Psoas muscle (tissue), 8 donors: ENCODE data around the gene FAM3D. TPM values are rescaled to one million over a fixed set of nuclear protein-coding genes. Genes with fewer than 3 reads are reported as not detected.
"Not testable (repeated sequence)": the region's sequence is repeated elsewhere in the genome, so short reads cannot be mapped to it uniquely, and the experiment has no call there.

Experiments used
- ATAC-seq, 4 donors: fragments of 200-7000 bp; cut with Tn5 transposase; one replicate each; pipeline ENCODE4 v1.9.1; 2020; ENCODE audit warnings: moderate library complexity in 3 of 4, mild to moderate bottlenecking in 2 of 4
- DNase-seq, 2 donors: peaks; one replicate each; pipeline ENCODE4 v3.0.0-alpha.2; 2020
- H3K27ac ChIP-seq: fragments of 200-600 bp; one replicate; pipeline ENCODE4 v1.8.0; 2022
- H3K27me3 ChIP-seq, 3 donors: fragments of 200-600 bp in 1 of 3; one replicate each; pipeline versions ENCODE4 v1.6.1 to v1.8.0; 2013 to 2022; ENCODE audit warnings: low read length in 2 of 3, mild to moderate bottlenecking in 2 of 3, moderate library complexity in 1 of 3; ENCODE audit not compliant: insufficient read depth in 3 of 3
- H3K36me3 ChIP-seq, 2 donors: fragments of 200-600 bp in 1 of 2; one replicate each; pipeline versions ENCODE4 v1.6.1 to v1.8.0; 2013 to 2022; ENCODE audit warnings: low read depth in 1 of 2, mild to moderate bottlenecking in 1 of 2, moderate library complexity in 1 of 2; ENCODE audit not compliant: insufficient read depth in 1 of 2
- H3K4me1 ChIP-seq: fragments of 200-600 bp; one replicate; pipeline ENCODE4 v1.8.0; 2022
- H3K4me3 ChIP-seq: fragments of 200-600 bp; one replicate; pipeline ENCODE4 v1.8.0; 2022; ENCODE audit warnings: mild to moderate bottlenecking
- H3K9me3 ChIP-seq: fragments of 200-600 bp; one replicate; pipeline ENCODE4 v1.8.0; 2022
- WGBS, 3 donors: extraction: QIAGEN DNeasy Blood & Tissue Kit; methylation state at CpG; one replicate each; pipeline versions ENCODE4 v1.1.6 to v1.1.7; 2013; 5-methylcytosine and 5-hydroxymethylcytosine counted together
- intact Hi-C, 2 donors: fragments of 100-400 bp; cut with DNase I; formaldehyde crosslinking; loops; one replicate each; pipeline versions ENCODE4 v1.11.0 to v1.14.2; 2022
- polyA plus RNA-seq, 3 donors: library from polyadenylated mRNA; stranded (reverse); fragments of 200-250 nt; gene quantifications; one replicate each; pipeline ENCODE4 v1.2.3, GENCODE V29; 2013
- total RNA-seq, 4 donors: library from RNA; stranded (reverse); fragmentation: NEBNext Ultra II Directional in 2 of 4; extraction: Animal tissue kit (Norgen Biotek cat#: 25700) in 2 of 4; gene quantifications; one replicate each; pipeline versions ENCODE4 v1.2.1 to v1.2.4, GENCODE V29; 2021 to 2023
- TF ChIP-seq, protein P1 (sequence below): fragments of 200-600 bp; IDR thresholded peaks from one replicate; pipeline ENCODE4 v1.8.0; 2022; ENCODE audit warnings: antibody characterized with exemption
- donor health status: healthy with polysubstance abuse.
- donor health status: DM: no; HTN: no; CAD: no; lungs with moderate emphysema.
- donor health status: Bipolar disorder and iron deficiency.
- donor health status: healthy.
- donor health status: DM: yes; HTN: yes; CAD: no.
- donor health status: DM: no; HTN: no; CAD: no.
- donor health status: DM: no; HTN: no; CAD: no.
- donor health status: DM: yes; HTN: yes; CAD: no.

The FAM3D gene
- total and polyA plus RNA-seq, 7 donors = 0.05 TPM; not detected in 6

DNA sequence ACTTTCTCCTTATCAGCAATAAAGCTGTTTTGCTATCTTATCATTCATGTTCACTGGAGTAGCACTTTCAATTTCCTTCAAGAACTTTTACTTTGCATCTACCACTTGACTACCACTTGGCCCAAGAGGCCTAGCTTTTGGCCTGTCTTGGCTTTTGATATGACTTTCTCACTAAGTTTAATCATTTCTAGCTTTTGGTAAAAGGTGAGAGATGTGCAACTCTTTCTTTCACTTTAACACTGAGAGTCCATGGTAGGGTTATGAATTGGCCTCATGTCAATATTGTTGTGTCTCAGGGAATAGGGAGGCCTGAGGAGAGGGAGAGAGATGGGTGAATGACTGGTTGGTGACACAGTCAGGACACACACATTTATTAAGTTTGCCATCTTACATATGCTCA, 31.0 kb upstream of the FAM3D start:
- DNase-seq (no peak), ATAC-seq (no peak)
- Histone ChIP-seq H3K4me1 (no peaks in the 10 kb centered on the region), H3K9me3 (no peaks in the 10 kb centered on the region), H3K27ac (no peak overlapping the region), H3K27me3 (no peaks in the 10 kb centered on the region), H3K36me3 (no peaks in the 10 kb centered on the region), H3K4me3 (no peak overlapping the region)
- intact Hi-C loops = no loop called here
- TF ChIP-seq, protein P1, sequence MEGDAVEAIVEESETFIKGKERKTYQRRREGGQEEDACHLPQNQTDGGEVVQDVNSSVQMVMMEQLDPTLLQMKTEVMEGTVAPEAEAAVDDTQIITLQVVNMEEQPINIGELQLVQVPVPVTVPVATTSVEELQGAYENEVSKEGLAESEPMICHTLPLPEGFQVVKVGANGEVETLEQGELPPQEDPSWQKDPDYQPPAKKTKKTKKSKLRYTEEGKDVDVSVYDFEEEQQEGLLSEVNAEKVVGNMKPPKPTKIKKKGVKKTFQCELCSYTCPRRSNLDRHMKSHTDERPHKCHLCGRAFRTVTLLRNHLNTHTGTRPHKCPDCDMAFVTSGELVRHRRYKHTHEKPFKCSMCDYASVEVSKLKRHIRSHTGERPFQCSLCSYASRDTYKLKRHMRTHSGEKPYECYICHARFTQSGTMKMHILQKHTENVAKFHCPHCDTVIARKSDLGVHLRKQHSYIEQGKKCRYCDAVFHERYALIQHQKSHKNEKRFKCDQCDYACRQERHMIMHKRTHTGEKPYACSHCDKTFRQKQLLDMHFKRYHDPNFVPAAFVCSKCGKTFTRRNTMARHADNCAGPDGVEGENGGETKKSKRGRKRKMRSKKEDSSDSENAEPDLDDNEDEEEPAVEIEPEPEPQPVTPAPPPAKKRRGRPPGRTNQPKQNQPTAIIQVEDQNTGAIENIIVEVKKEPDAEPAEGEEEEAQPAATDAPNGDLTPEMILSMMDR = no peak

DNA sequence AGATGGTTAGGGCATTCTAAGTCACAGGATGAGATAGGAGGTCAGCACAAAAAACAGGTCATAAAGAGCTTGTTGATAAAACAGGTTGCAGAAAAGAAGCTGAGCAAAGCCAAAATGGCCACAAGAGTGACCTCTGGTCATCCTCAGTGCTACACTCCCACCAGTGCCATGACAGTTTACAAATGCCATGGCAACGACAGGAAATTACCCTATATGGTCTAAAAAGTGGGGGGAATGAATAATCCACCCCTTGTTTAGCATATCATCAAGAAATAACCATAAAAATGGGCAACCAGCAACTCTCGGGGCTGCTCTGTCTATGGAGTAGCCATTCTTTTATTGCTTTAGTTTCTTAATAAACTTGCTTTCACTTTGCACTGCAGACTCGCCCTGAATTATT, 30.2 kb upstream of the FAM3D start:
- intact Hi-C loops, H3K27me3 ChIP-seq, DNase-seq, H3K36me3 ChIP-seq, H3K4me3 ChIP-seq, H3K27ac ChIP-seq, H3K4me1 ChIP-seq, ATAC-seq, H3K9me3 ChIP-seq: not testable (repeated sequence)
- 73 to 78% (median 77%) methylated on average over 3 of the region's 3 CpGs for WGBS, 3 donors

DNA sequence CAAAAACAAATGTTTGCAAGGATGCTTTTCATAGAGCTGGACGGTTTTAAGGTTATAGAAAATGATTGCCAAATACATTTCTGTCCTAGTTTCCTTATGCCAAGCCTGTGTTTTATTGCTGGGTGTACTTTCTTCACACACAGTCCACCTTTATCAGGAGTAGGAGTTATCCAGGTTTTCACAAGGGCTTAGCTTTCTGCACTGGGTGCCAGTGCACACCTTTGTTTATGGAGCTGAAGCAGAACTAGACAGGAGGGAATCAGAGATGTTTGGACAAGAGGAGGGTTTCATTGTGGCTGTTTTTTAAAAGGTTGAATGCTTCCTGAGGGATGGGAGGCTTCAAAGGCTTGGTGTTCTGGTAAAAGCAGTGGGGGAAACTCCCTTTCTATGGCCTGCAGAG, 29.5 kb upstream of the FAM3D start:
- Histone ChIP-seq H3K36me3 (no peaks in the 10 kb centered on the region), H3K4me1 (no peaks in the 10 kb centered on the region), H3K4me3 (no peak overlapping the region), H3K27ac (no peak overlapping the region), H3K9me3 (no peaks in the 10 kb centered on the region), H3K27me3 (no peaks in the 10 kb centered on the region)
- intact Hi-C loops = no loop called here
- DNase-seq (no peak), ATAC-seq (no peak)
- TF ChIP-seq, protein P1 = no peak
- WGBS, 3 donors = 54 to 76% (median 56%) methylated on average over 1 of the region's 1 CpG

DNA sequence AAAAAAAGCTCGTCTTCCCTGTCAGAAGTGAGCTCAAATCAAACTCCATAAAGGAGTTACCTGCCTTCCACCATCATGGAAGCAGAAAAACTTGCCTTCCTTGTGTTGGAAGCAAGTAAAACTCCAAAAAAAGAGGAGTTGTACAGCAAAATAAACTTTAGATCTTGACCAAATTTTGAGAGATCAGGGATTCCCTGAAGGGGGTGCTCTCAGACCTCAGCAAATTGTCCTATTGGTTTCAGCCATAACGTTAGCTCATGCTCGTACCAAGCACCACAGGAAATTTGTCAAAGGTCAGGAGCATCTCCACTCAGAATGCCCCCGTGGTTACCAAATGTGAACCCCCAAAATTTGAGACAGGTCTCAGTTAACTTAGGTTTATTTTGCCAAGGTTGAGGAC, 28.7 kb upstream of the FAM3D start:
- H3K4me1 ChIP-seq, H3K36me3 ChIP-seq, H3K9me3 ChIP-seq, H3K27ac ChIP-seq, intact Hi-C loops, H3K4me3 ChIP-seq, H3K27me3 ChIP-seq, ATAC-seq, DNase-seq: not testable (repeated sequence)
- WGBS, 3 donors = 67 to 80% (median 73%) methylated on average over 4 of the region's 4 CpGs

DNA sequence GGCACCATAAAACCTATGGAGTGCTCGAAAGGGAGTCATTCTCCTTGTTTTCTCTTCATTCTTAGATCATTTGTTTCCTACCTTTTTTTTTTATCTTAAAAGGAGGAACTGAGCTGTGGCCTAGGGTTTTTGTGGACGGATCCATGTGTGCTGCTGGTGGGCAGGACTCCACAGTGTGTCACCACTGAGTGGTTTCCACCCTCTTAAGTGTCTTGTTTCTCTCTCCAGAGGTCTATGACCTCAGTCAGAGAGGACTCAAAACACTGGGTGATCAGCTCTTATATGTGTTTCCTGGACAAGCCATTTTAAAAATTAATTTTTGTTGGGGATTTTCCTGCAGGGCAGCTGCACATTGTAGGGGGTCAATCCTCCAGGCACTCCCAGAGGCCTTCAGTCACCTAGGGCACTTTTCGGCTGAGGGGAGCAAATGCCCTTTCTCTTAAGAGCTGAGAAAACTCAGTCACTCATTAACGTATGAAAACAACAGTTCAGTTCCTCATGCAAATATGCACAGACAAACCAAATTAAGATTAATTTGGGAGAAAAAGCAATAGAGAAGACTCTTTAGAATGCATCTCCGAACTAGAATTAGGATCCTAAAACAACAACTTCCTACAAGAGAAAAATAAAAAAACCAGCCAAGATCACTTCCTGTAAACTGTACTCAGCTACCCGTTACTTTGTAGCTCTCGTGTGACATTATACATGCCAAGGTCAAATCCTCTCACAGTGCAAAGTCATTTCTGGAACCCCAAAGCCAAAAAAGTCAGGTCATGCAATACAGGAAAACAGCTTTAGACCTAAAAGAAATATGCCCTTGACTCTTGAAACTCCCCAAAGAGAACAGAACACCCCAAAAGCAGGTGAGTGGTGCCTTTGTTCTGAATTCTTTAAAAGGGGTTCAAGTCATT, 27.6 kb upstream of the FAM3D start:
- Histone ChIP-seq H3K27me3 (no peaks in the 10 kb centered on the region), H3K9me3 (no peaks in the 10 kb centered on the region), H3K4me1 (no peaks in the 10 kb centered on the region), H3K4me3 (no peak overlapping the region), H3K36me3 (no peaks in the 10 kb centered on the region), H3K27ac (no peak overlapping the region)
- DNase-seq (no peak), ATAC-seq (no peak)
- TF ChIP-seq, protein P1 = no peak
- 52 to 60% (median 55%) methylated on average over 7 of the region's 7 CpGs for WGBS, 3 donors
- intact Hi-C loops = no loop called here
